Pancreas (tissue), 10 donors: ENCODE measurements around the gene CHRNB2. TPM values are rescaled to one million over a fixed set of nuclear protein-coding genes. Genes with fewer than 3 reads are reported as not detected.
"Not testable (repeated sequence)": the region's sequence is repeated elsewhere in the genome, so short reads cannot be mapped to it uniquely, and the experiment has no call there.

Source experiments
- ATAC-seq, 4 donors: fragments of 200-7000 bp; cut with Tn5 transposase; one replicate each; pipeline versions ENCODE4 v1.8.0 to v1.9.1; 2020; ENCODE audit warnings: mild to moderate bottlenecking in 4 of 4, moderate library complexity in 4 of 4
- DNase-seq, 6 donors: peaks; one replicate each; pipeline ENCODE4 v3.0.0-alpha.2; 2020
- FAIRE-seq: peaks from 2 replicates; lab custom pipeline; 2012; peaks lifted over from hg19 to GRCh38; lab: Jason Lieb, UNC
- H3K27ac ChIP-seq, 4 donors: fragments of 200-600 bp; sonication (generic); 1 replicate in 3 of 4; 2 replicates in 1 of 4; pipeline versions ENCODE4 v1.5.0 to v1.8.0; 2020
- H3K27me3 ChIP-seq, 4 donors: fragments of 200-600 bp; one replicate each; pipeline ENCODE4 v1.8.0; 2021
- H3K36me3 ChIP-seq, 3 donors: fragments of 200-600 bp; sonication (generic) in 1 of 3; one replicate each; pipeline versions ENCODE4 v1.5.0 to v1.8.0; 2020 to 2021
- H3K4me1 ChIP-seq, 3 donors: fragments of 200-600 bp; one replicate each; pipeline ENCODE4 v1.8.0; 2021
- H3K4me3 ChIP-seq, 4 donors: fragments of 200-600 bp; sonication (generic) in 2 of 4; one replicate each; pipeline versions ENCODE4 v1.5.0 to v1.8.0; 2020 to 2021
- H3K9me3 ChIP-seq, 4 donors: fragments of 200-600 bp; one replicate each; pipeline ENCODE4 v1.8.0; 2021
- WGBS, 2 donors: extraction: QIAGEN DNeasy Blood & Tissue Kit; methylation state at CpG; one replicate each; pipeline ENCODE4 v1.1.7; 2013; 5-methylcytosine and 5-hydroxymethylcytosine counted together
- intact Hi-C, 3 donors: fragments of 100-400 bp; cut with DNase I; formaldehyde crosslinking; loops; one replicate each; pipeline versions ENCODE4 v1.11.1 to v1.14.2; 2022
- polyA plus RNA-seq, 2 donors: library from polyadenylated mRNA; stranded (reverse); fragments of 200-250 nt; gene quantifications; one replicate each; pipeline ENCODE4 v1.2.3, GENCODE V29; 2013
- total RNA-seq, 6 donors: library from RNA; stranded (reverse); fragmentation: NEBNext Ultra II Directional in 4 of 6; extraction: Animal tissue kit (Norgen Biotek cat#: 25700) in 4 of 6; gene quantifications; one replicate each; pipeline versions ENCODE4 v1.2.1 to v1.2.4, GENCODE V29; 2021 to 2023
- TF ChIP-seq, protein P1 (sequence below), 4 donors: fragments of 200-600 bp; sonication (generic) in 3 of 4; IDR thresholded peaks; one replicate each; pipeline versions ENCODE4 v1.5.0 to v1.8.0; 2021; ENCODE audit warnings: antibody characterized with exemption in 4 of 4
- donor health status: healthy with polysubstance abuse.
- donor health status: DM: no; HTN: no; CAD: no; lungs with moderate emphysema.
- donor health status: DM: no; HTN: no; CAD: no.
- donor health status: control.
- donor health status: control.
- donor health status: Bipolar disorder and iron deficiency.
- donor health status: DM: yes; HTN: yes; CAD: no.
- donor health status: DM: no; HTN: no; CAD: no.
- donor health status: DM: no; HTN: no; CAD: no.
- donor health status: DM: yes; HTN: yes; CAD: no.

CHRNB2 gene
- total and polyA plus RNA-seq, 8 donors, result 0.32 to 3.1 (median 0.69) TPM

DNA sequence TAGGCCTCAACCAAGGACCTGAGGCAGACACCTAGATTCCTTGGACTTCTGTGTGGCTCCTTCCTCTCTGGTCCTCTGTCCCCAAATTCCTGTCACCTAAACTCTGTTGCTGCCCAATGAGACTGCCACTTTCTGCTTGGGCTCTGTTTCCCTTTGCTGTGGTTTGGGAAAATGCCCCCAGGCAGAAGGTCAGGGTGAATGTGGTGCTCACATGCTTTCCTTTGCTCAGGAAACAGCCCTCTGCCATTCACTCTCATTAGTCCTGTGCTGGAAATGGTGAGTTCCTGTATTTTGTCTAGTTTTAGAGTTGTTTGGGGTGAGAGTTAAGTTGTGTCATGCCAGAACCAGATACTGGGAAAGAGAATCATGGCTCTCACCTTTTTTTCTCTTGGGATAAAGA, 42.7 kb upstream of the CHRNB2 start:
- Histone ChIP-seq H3K27ac (no peak overlapping the region), H3K9me3 (no peaks in the 10 kb centered on the region), H3K4me3 (no peak overlapping the region), H3K36me3 (no peaks in the 10 kb centered on the region), H3K27me3 (no peaks in the 10 kb centered on the region), H3K4me1 (no peaks in the 10 kb centered on the region)
- no peak for ATAC-seq
- no peak for DNase-seq
- TF ChIP-seq, protein P1, sequence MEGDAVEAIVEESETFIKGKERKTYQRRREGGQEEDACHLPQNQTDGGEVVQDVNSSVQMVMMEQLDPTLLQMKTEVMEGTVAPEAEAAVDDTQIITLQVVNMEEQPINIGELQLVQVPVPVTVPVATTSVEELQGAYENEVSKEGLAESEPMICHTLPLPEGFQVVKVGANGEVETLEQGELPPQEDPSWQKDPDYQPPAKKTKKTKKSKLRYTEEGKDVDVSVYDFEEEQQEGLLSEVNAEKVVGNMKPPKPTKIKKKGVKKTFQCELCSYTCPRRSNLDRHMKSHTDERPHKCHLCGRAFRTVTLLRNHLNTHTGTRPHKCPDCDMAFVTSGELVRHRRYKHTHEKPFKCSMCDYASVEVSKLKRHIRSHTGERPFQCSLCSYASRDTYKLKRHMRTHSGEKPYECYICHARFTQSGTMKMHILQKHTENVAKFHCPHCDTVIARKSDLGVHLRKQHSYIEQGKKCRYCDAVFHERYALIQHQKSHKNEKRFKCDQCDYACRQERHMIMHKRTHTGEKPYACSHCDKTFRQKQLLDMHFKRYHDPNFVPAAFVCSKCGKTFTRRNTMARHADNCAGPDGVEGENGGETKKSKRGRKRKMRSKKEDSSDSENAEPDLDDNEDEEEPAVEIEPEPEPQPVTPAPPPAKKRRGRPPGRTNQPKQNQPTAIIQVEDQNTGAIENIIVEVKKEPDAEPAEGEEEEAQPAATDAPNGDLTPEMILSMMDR (IDR thresholded peaks at IDR 0.05), result no peak
- no peak for FAIRE-seq
- intact Hi-C loops, result no loop called here

DNA sequence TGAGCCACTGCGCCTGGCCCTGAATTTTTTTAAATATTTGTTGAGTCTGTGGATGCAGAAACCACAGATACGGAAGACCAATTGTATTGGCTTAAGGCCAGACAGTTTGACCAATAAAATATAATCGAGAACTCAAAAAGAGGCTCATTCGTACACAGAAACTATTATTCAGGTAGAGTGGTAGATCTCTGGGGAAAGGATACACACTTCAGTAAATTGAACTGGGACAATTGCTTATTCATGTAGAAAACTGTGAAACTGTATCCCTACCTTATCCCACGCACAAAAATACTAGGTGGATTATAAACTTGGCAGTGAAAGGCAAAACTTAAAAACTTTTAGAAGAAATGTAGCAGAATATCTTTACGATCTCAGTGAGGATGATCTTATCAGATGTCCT, 40.4 kb upstream of the CHRNB2 start:
- H3K27ac ChIP-seq, result no peak overlapping the region
- H3K4me1 ChIP-seq, result no peaks in the 10 kb centered on the region
- TF ChIP-seq, protein P1 (IDR thresholded peaks at IDR 0.05), result no peak
- WGBS, 2 donors, result 62 to 69% methylated on average over 6 of the region's 6 CpGs
- DNase-seq (no peak), ATAC-seq (no peak), FAIRE-seq (no peak)
- H3K36me3 ChIP-seq, result no peaks in the 10 kb centered on the region
- intact Hi-C loops, result no loop called here
- no peaks in the 10 kb centered on the region for H3K27me3 ChIP-seq
- no peaks in the 10 kb centered on the region for H3K9me3 ChIP-seq
- H3K4me3 ChIP-seq, result no peak overlapping the region

GRCh38 chr1:154529308-154529707, 38.3 kb upstream of the CHRNB2 start:
- Histone ChIP-seq H3K36me3 (no peaks in the 10 kb centered on the region), H3K27ac (no peak overlapping the region), H3K9me3 (no peaks in the 10 kb centered on the region), H3K4me3 (no peak overlapping the region), H3K27me3 (no peaks in the 10 kb centered on the region), H3K4me1 (no peaks in the 10 kb centered on the region)
- DNase-seq, result no peak
- intact Hi-C loops, result no loop called here
- FAIRE-seq, result no peak
- TF ChIP-seq, protein P1 (IDR thresholded peaks at IDR 0.05), result no peak
- no peak for ATAC-seq
- 77 to 82% methylated on average over 6 of the region's 6 CpGs for WGBS, 2 donors

- ATAC-seq, FAIRE-seq, H3K4me1 ChIP-seq, H3K27me3 ChIP-seq, H3K4me3 ChIP-seq, H3K36me3 ChIP-seq, intact Hi-C loops, H3K9me3 ChIP-seq, H3K27ac ChIP-seq: not testable (repeated sequence)
- peak in 1 of 6 donors; percentile 51 for DNase-seq
- WGBS, 2 donors, result 93 to 98% methylated on average over 9 to 13 of the region's 13 CpGs
Measured at GRCh38 chr1:154531950-154532349, 35.6 kb upstream of the CHRNB2 start.

DNA sequence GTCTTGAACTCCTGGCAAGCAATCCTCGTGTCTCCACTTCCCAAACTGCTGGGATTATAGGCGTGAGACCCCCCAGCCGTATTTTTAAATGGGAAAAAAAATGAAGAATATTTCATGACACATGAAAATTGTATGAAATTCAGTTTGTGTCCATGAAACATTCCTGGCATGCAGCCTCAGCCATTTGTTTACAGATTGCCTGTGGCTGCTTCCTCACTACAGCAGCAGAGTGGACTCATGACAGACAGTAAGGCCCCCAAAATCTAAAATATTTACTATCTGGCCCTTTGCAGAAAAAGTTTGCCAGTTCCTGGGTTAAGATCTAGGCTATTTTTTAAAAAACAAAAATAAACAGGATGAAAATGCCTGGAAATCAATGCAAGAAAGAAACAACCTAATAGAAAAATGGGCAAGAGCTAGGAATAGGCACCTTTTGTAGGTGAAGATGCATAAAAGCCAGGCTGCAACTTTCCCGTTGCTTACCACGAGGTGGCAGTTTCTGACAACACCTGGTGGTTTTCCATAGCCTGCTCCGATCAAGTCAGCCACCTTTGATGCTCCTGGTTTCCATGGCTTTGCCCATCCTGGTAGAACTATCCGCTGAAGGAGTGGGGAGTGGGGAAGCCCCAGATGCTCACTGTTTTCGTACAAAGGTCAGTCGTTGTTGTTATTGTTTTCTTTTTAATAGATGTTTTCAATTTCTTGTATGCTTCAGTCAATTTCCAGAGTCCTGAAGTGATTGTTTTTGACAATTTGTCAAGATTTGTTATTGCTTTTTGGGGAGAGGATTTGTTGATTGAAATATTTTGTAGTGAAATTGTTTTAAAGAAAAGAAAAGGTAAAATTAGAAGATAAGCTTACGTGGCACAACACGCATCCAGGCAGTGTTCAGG, 33.4 kb upstream of the CHRNB2 start:
- ATAC-seq, result peak; percentile 83 to 95 (median 89)
- FAIRE-seq, result no peak
- H3K27me3 ChIP-seq, result no peaks in the 10 kb centered on the region
- no peak overlapping the region for H3K4me3 ChIP-seq
- no peaks in the 10 kb centered on the region for H3K36me3 ChIP-seq
- H3K4me1 ChIP-seq, result no peaks in the 10 kb centered on the region
- no peak overlapping the region for H3K27ac ChIP-seq
- 32 to 39% methylated on average over 11 of the region's 11 CpGs for WGBS, 2 donors
- peak in 3 of 6 donors; percentile 28 to 73 (median 36) for DNase-seq
- intact Hi-C loops, result no loop called here
- no peaks in the 10 kb centered on the region for H3K9me3 ChIP-seq
- TF ChIP-seq, protein P1 (IDR thresholded peaks at IDR 0.05), result peak in 2 of 4 donors; percentile 23 to 45
